HepG2 (cell line): ENCODE results near the gene IQCH. TPM values are rescaled to one million over a fixed set of nuclear protein-coding genes. Genes with fewer than 3 reads are reported as not detected.

Source experiments
- ATAC-seq: fragments of 200-7000 bp; cut with Tn5 transposase; 3 replicates; pipeline ENCODE4 v1.9.1; 2020; ENCODE audit warnings: mild to moderate bottlenecking, moderate library complexity
- BruUV-seq: library from RNA; stranded (reverse); fragments of 400-500 nt; replicated peaks from 2 replicates; lab custom pipeline; 2021; lab: Mats Ljungman, UMichigan
- CTCF ChIA-PET: fragments of 300-600 bp; formaldehyde crosslinking; extraction: SDS; loops from one replicate; lab custom pipeline; 2021; ENCODE audit warnings: low total read pairs, inconsistent platforms, low intra/inter-chr PET ratio; lab: Yijun Ruan, JAX
- POLR2A ChIA-PET: fragments of 350-600 bp; sonication (Branson Sonifier 250); formaldehyde crosslinking; loops from one replicate; lab custom pipeline; 2020; ENCODE audit warnings: antibody characterized with exemption, inconsistent platforms; lab: Yijun Ruan, JAX
- DNase-seq: peaks from one replicate; pipeline ENCODE4 v3.0.0-alpha.2; 2015; ENCODE audit warnings: low spot score
- FAIRE-seq: peaks from 3 replicates; lab custom pipeline; 2011; peaks lifted over from hg19 to GRCh38; lab: Jason Lieb, UNC
- H2AFZ ChIP-seq: one replicate; pipeline ENCODE4 v1.6.1; 2011; ENCODE audit warnings: low read length, inconsistent platforms
- H3K27ac ChIP-seq: fragments of 300-600 bp; 3 replicates; pipeline ENCODE4 v1.8.0; 2011; ENCODE audit warnings: mixed run types, mild to moderate bottlenecking, mixed read lengths, low read length, inconsistent platforms; ENCODE audit not compliant: insufficient read depth; ENCODE audit errors: extremely low read length
- H3K27me3 ChIP-seq, 2 experiments: fragments of 200-600 bp in 1 of 2; 2 replicates in 1 of 2; 3 replicates in 1 of 2; pipeline versions ENCODE4 v1.6.0 to v1.8.0; 2011; ENCODE audit warnings: low read length in 2 of 2, mild to moderate bottlenecking in 2 of 2, moderate library complexity in 2 of 2, inconsistent platforms in 1 of 2; ENCODE audit not compliant: insufficient read depth in 2 of 2, control insufficient read depth in 1 of 2
- H3K36me3 ChIP-seq, 2 experiments: fragments of 200-600 bp in 1 of 2; replicated peaks in 1 of 2; 2 replicates in 1 of 2; 3 replicates in 1 of 2; pipeline versions ENCODE4 v1.5.1 to v1.8.0; 2011; ENCODE audit warnings: low read length in 2 of 2, inconsistent platforms in 1 of 2; ENCODE audit not compliant: insufficient read depth in 2 of 2, control insufficient read depth in 1 of 2
- H3K4me1 ChIP-seq: 2 replicates; pipeline ENCODE4 v1.5.1; 2012; ENCODE audit warnings: low read length, inconsistent platforms; ENCODE audit not compliant: insufficient read depth
- H3K4me2 ChIP-seq: 2 replicates; pipeline ENCODE4 v1.6.0; 2011; ENCODE audit warnings: low read depth, low read length, inconsistent platforms
- H3K4me3 ChIP-seq, 3 experiments: fragments of 200-600 bp in 1 of 3; sonication (generic), shearing (Covaris generic) in 1 of 3; replicated peaks in 1 of 3; 2 replicates each; pipeline ENCODE4 v1.5.1; 2011 to 2016; ENCODE audit warnings: low read length in 3 of 3, inconsistent platforms in 2 of 3, low read depth in 2 of 3, mild to moderate bottlenecking in 2 of 3, control low read depth in 1 of 3, mixed read lengths in 1 of 3; ENCODE audit not compliant: insufficient read depth in 1 of 3
- H3K79me2 ChIP-seq: one replicate; pipeline ENCODE4 v1.6.1; 2011; ENCODE audit warnings: low read length, inconsistent platforms; ENCODE audit not compliant: insufficient read depth
- H3K9ac ChIP-seq: 2 replicates; pipeline ENCODE4 v1.6.0; 2011; ENCODE audit warnings: mild to moderate bottlenecking, low read depth, low read length, inconsistent platforms; ENCODE audit not compliant: insufficient read depth
- H3K9me3 ChIP-seq: 2 replicates; pipeline ENCODE4 v1.5.1; 2012; ENCODE audit warnings: mild to moderate bottlenecking, low read length
- H4K20me1 ChIP-seq: 2 replicates; pipeline ENCODE4 v1.6.0; 2011; ENCODE audit warnings: inconsistent platforms, mild to moderate bottlenecking, low read length, moderate library complexity; ENCODE audit not compliant: insufficient read depth
- JARID2 ChIP-seq: sonication (generic); formaldehyde crosslinking; IDR thresholded peaks from 2 replicates; pipeline ENCODE4 v1.8.1; 2023; ENCODE audit warnings: missing genetic modification reagents, inconsistent platforms; ENCODE audit not compliant: insufficient replicate concordance
- PHF5A ChIP-seq: IDR thresholded peaks from one replicate; pipeline ENCODE4 v1.6.1; 2018; ENCODE audit warnings: low read depth, missing genetic modification reagents; ENCODE audit not compliant: unreplicated experiment
- POLR2A ChIP-seq, 2 experiments: IDR thresholded peaks; 2 replicates each; pipeline ENCODE4 v1.6.1; 2011; ENCODE audit warnings: low read depth in 2 of 2, low read length in 2 of 2, mild to moderate bottlenecking in 1 of 2, moderate library complexity in 1 of 2; ENCODE audit not compliant: insufficient read depth in 1 of 2
- SIN3B ChIP-seq: fragments of 150-350 bp; IDR thresholded peaks from 2 replicates; pipeline ENCODE4 v1.6.1; 2014; ENCODE audit warnings: low read length
- SP140L ChIP-seq: sonication (generic); formaldehyde crosslinking; IDR thresholded peaks from 2 replicates; pipeline ENCODE4 v1.4.0; 2020; ENCODE audit warnings: missing genetic modification reagents, borderline replicate concordance
- STAG1 ChIP-seq: sonication (generic); formaldehyde crosslinking; IDR thresholded peaks from 2 replicates; pipeline ENCODE4 v1.4.0; 2020; ENCODE audit warnings: missing genetic modification reagents
- ZNF17 ChIP-seq: sonication (generic); formaldehyde crosslinking; IDR thresholded peaks from 2 replicates; pipeline ENCODE4 v1.5.0; 2020; ENCODE audit warnings: mild to moderate bottlenecking, missing genetic modification reagents
- ZNF550 ChIP-seq: sonication (generic); formaldehyde crosslinking; IDR thresholded peaks from 2 replicates; pipeline ENCODE4 v1.4.0; 2020; ENCODE audit warnings: mild to moderate bottlenecking, missing genetic modification reagents, borderline replicate concordance
- ZNF749 ChIP-seq: sonication (generic); formaldehyde crosslinking; IDR thresholded peaks from 2 replicates; pipeline ENCODE4 v1.8.0; 2022; ENCODE audit warnings: mild to moderate bottlenecking, missing genetic modification reagents, moderate library complexity, borderline replicate concordance
- WGBS: methylation state at CpG from one replicate; pipeline ENCODE4 v1.1.6; 2017; ENCODE audit warnings: low lambda C conversion rate; 5-methylcytosine and 5-hydroxymethylcytosine counted together
- in situ Hi-C: cut with HindIII; loops from 2 replicates; pipeline ENCODE4 v1.10.0; 2017; ENCODE audit warnings: low pct_unique_long_range_greater_than_20kb; ENCODE audit not compliant: extremely low pct_ligation_motif_present
- intact Hi-C: fragments of 100-400 bp; cut with micrococcal nuclease; formaldehyde crosslinking; loops from one replicate; pipeline ENCODE4 v1.10.0; 2022; ENCODE audit not compliant: unreplicated experiment
- polyA plus RNA-seq, 8 experiments: library from polyadenylated mRNA; depleted of rRNA in 3 of 8; stranded (reverse) in 7 of 8; unstranded in 1 of 8; fragments of >200 nt; fragmentation: Illumina TruSeq in 4 of 8; extraction: Trizol in 4 of 8; gene quantifications; 2 replicates each; pipeline versions ENCODE4 v1.2.1 to v1.2.3, GENCODE V29; 2011 to 2016; ENCODE audit warnings: low read depth in 4 of 8, missing spikeins in 1 of 8, mixed read lengths in 1 of 8; ENCODE audit not compliant: insufficient read depth in 1 of 8
- total RNA-seq, 5 experiments: library from RNA; depleted of rRNA; stranded (reverse); fragments of >200 nt; fragmentation: Illumina TruSeq; extraction: Trizol; gene quantifications; 2 replicates each; pipeline ENCODE4 v1.2.3, GENCODE V29; 2016; ENCODE audit warnings: low read depth in 1 of 5
- TF ChIP-seq, protein P1 (sequence below): sonication (generic); formaldehyde crosslinking; IDR thresholded peaks from one replicate; pipeline ENCODE4 v1.5.1; 2020; ENCODE audit warnings: mild to moderate bottlenecking, missing genetic modification reagents; ENCODE audit errors: not compliant biosample characterization

IQCH gene
- total and polyA plus RNA-seq, 2 of the 13 experiments (the other 11 are each of a cell fraction or from before 2014, with no cell fraction given): 0.16 to 0.55 TPM

GRCh38 chr15:67547064-67547463 is 292.5 kb downstream of the IQCH start (continued):
- TF ChIP-seq, protein P1, sequence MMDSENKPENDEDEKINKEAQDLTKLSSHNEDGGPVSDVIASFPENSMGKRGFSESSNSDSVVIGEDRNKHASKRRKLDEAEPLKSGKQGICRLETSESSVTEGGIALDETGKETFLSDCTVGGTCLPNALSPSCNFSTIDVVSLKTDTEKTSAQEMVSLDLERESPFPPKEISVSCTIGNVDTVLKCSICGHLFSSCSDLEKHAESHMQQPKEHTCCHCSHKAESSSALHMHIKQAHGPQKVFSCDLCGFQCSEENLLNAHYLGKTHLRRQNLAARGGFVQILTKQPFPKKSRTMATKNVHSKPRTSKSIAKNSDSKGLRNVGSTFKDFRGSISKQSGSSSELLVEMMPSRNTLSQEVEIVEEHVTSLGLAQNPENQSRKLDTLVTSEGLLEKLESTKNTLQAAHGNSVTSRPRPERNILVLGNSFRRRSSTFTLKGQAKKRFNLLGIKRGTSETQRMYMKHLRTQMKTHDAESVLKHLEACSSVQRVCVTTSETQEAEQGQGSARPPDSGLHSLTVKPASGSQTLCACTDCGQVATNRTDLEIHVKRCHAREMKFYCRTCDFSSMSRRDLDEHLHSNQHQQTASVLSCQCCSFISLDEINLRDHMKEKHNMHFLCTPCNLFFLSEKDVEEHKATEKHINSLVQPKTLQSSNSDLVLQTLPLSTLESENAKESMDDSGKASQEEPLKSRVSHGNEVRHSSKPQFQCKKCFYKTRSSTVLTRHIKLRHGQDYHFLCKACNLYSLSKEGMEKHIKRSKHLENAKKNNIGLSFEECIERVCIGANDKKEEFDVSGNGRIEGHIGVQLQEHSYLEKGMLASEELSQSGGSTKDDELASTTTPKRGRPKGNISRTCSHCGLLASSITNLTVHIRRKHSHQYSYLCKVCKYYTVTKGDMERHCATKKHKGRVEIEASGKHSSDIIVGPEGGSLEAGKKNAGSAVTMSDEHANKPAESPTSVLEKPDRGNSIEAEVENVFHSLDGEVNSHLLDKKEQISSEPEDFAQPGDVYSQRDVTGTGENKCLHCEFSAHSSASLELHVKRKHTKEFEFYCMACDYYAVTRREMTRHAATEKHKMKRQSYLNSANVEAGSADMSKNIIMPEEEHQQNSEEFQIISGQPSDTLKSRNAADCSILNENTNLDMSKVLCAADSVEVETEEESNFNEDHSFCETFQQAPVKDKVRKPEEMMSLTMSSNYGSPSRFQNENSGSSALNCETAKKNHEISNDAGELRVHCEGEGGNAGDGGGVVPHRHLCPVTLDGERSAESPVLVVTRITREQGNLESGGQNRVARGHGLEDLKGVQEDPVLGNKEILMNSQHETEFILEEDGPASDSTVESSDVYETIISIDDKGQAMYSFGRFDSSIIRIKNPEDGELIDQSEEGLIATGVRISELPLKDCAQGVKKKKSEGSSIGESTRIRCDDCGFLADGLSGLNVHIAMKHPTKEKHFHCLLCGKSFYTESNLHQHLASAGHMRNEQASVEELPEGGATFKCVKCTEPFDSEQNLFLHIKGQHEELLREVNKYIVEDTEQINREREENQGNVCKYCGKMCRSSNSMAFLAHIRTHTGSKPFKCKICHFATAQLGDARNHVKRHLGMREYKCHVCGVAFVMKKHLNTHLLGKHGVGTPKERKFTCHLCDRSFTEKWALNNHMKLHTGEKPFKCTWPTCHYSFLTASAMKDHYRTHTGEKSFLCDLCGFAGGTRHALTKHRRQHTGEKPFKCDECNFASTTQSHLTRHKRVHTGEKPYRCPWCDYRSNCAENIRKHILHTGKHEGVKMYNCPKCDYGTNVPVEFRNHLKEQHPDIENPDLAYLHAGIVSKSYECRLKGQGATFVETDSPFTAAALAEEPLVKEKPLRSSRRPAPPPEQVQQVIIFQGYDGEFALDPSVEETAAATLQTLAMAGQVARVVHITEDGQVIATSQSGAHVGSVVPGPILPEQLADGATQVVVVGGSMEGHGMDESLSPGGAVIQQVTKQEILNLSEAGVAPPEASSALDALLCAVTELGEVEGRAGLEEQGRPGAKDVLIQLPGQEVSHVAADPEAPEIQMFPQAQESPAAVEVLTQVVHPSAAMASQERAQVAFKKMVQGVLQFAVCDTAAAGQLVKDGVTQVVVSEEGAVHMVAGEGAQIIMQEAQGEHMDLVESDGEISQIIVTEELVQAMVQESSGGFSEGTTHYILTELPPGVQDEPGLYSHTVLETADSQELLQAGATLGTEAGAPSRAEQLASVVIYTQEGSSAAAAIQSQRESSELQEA (CRISPR knock-in tag): no peak
- no peak for TF ChIP-seq JARID2 (CRISPR knock-in tag)

GRCh38 chr15:67547836-67548235 is 293.2 kb downstream of the IQCH start:
- no peak for TF ChIP-seq SIN3B
- TF ChIP-seq ZNF17 (CRISPR knock-in tag): no peak
- no peak for TF ChIP-seq STAG1
- no peak for TF ChIP-seq ZNF749 (CRISPR knock-in tag)
- TF ChIP-seq POLR2A (IDR thresholded peaks at IDR 0.05; ENCODE audit: insufficient read depth in 1 of 2, low read depth in 2 of 2, low read length in 2 of 2): no peak
- no peak for TF ChIP-seq ZNF550 (CRISPR knock-in tag)
- TF ChIP-seq PHF5A (CRISPR knock-in tag): no peak
- TF ChIP-seq SP140L (CRISPR knock-in tag): no peak
- no peak overlapping the region for H2AFZ ChIP-seq
- no peaks in the 10 kb centered on the region; a peak in 1 of 5 replicates for H3K27me3 ChIP-seq
- H3K4me3 ChIP-seq: no peak overlapping the region
- H3K9ac ChIP-seq: no peak overlapping the region
- intact Hi-C loops (no loop called here), in situ Hi-C loops (no loop called here)
- WGBS: 89% methylated on average over 3 of the region's 3 CpGs
- ChIA-PET CTCF (no interaction called here), POLR2A (no interaction called here)
- peaks cover 24% of the 10 kb centered on the region for H3K4me1 ChIP-seq
- H4K20me1 ChIP-seq: no peaks in the 10 kb centered on the region
- FAIRE-seq (no peak), ATAC-seq (no peak), DNase-seq (no peak)
- H3K79me2 ChIP-seq: no peaks in the 10 kb centered on the region
- H3K9me3 ChIP-seq: no peaks in the 10 kb centered on the region
- H3K36me3 ChIP-seq: peaks cover 2 to 12% of the 10 kb centered on the region in 2 experiments; a peak in 4 of 5 replicates
- no TSS peak for BruUV-seq
- no peak overlapping the region for H3K4me2 ChIP-seq
- H3K27ac ChIP-seq: no peak overlapping the region
